22Rv1 (cell line): ENCODE measurements around the gene RNF150.

ENCODE experiments used
- ZFX ChIP-seq: fragments of 450-650 bp; IDR thresholded peaks from 2 replicates; pipeline ENCODE4 v1.6.1; 2017; ENCODE audit warnings: antibody characterized with exemption, borderline replicate concordance
- TF ChIP-seq, protein P1 (sequence below): fragments of 450-650 bp; IDR thresholded peaks from 2 replicates; pipeline ENCODE4 v1.5.1; 2017; ENCODE audit warnings: mild to moderate bottlenecking

DNA sequence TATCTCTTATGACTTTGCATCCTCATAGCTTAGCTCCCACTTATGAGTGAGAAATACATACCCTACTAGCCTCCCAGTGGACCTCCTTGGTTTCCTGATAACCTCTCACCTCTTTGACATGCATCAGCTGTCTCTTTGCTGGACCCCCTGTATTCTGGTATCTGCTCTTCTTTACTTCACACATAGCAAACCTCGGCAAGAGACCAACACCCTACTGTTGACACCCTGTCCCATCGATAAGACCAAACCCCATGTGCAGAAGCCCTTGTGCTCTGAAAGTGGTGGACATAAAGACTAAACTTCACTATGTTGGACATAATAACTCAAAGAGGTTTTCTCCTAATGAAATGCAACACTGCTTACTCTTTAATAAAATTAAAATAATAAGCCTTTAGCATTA, 75.7 kb downstream of the RNF150 start:
- TF ChIP-seq, protein P1, sequence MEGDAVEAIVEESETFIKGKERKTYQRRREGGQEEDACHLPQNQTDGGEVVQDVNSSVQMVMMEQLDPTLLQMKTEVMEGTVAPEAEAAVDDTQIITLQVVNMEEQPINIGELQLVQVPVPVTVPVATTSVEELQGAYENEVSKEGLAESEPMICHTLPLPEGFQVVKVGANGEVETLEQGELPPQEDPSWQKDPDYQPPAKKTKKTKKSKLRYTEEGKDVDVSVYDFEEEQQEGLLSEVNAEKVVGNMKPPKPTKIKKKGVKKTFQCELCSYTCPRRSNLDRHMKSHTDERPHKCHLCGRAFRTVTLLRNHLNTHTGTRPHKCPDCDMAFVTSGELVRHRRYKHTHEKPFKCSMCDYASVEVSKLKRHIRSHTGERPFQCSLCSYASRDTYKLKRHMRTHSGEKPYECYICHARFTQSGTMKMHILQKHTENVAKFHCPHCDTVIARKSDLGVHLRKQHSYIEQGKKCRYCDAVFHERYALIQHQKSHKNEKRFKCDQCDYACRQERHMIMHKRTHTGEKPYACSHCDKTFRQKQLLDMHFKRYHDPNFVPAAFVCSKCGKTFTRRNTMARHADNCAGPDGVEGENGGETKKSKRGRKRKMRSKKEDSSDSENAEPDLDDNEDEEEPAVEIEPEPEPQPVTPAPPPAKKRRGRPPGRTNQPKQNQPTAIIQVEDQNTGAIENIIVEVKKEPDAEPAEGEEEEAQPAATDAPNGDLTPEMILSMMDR: no peak
- TF ChIP-seq ZFX: no peak
